Measurements from ENCODE around the gene UBR7.
"Not testable (repeated sequence)": the region's sequence is repeated elsewhere in the genome, so short reads cannot be mapped to it uniquely, and the experiment has no call there.

Gene UBR7

DNA sequence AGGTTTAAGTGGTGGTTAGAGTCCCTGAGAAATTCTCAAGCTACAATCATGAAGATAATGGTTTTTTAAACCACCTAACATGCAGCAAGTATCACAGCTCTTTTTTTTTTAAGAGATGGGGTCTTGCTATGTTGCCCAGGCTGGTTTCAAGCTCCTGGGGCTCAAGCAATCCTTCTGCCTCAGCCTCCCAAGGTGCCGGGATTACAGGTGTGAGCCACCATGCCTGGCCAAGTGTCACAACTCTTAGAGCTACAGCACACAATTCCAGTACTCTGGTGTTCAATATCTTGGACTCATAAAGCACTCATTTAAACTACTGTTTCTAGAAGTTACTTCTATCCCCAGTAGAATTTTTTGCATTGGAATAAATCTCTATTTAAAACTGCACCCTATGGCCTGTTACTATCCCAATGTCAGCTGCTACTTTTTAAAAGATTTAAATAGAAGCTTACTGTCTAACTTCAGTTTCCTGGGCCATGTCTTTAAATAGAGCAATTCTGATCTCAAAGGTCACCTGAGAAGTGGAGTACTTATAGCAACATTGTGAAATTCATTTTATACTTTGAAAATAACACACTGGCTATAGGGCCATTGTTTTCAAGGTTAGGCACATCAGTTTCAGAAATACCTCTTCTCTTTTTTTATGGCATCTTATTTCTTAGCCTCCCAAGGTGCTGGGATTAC, 11.6 kb upstream of the UBR7 start:
- no peak for DNase-seq (ENCODE audit: low spot score)

DNA sequence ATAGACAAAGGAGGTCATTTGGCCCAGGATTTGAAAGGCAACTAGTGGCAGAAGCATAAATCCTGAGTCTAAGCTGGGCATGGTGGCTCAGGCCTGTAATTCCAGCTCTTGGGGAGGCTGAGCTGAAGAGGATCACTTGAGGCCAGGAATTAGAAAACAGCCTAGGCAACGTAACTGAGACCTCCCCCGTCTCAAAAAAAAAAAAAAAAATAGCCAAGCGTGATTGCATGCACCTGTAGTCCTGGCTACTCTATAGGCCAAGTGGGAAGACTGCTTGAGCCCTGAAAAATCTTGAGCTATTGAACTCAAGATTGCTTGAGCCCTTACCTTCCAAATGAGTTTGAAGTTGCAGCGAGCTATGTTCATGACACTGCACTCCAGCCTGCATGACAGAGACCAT, 8.0 kb upstream of the UBR7 start:
- no peak for DNase-seq (ENCODE audit: low spot score)

DNA sequence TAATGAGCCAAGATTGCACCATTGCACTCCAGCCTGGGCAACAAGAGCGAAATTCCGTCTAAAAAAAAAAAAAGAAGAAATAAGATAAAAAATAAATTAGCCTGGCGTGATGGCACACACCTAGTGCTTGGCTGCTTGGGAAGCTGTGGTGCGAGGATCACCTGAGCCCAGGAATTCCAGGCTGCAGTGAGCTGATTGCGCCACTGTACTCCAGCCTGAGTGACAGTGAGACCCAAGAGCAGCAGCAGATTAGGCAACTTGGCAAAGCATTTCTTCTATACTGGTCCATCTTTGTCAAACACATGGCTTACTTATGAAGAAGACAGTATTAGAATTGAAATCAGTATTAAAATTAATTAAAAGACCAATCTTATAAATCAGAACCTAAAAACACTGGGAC, 6.5 kb upstream of the UBR7 start:
- DNase-seq (ENCODE audit: low spot score) = peak; percentile 13

DNA sequence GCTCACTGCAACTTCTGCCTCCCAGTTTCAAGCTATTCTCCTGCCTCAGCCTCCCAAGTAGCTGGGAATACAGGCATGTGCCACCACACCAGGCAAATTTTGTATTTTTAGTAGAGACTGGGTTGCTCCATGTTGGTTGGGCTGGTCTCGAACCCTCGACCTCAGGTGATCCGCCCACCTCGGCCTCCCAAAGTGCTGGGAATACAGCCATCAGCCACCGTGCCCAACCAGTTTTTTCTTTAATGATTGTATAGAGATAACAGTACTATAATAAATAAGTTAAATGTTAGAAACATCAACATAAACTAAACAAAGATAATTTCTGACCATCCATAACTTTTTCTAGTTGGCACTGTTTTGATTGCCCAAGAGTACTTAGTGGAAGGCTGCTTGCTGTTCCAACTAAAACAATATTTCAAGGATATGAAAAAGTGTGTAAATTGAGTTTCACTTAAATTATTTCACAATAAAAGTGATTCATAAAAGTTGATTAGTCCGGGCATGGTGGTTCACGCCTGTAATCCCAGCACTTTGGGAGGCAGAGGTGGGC, 5.8 kb upstream of the UBR7 start:
- no peak for DNase-seq (ENCODE audit: low spot score)

DNA sequence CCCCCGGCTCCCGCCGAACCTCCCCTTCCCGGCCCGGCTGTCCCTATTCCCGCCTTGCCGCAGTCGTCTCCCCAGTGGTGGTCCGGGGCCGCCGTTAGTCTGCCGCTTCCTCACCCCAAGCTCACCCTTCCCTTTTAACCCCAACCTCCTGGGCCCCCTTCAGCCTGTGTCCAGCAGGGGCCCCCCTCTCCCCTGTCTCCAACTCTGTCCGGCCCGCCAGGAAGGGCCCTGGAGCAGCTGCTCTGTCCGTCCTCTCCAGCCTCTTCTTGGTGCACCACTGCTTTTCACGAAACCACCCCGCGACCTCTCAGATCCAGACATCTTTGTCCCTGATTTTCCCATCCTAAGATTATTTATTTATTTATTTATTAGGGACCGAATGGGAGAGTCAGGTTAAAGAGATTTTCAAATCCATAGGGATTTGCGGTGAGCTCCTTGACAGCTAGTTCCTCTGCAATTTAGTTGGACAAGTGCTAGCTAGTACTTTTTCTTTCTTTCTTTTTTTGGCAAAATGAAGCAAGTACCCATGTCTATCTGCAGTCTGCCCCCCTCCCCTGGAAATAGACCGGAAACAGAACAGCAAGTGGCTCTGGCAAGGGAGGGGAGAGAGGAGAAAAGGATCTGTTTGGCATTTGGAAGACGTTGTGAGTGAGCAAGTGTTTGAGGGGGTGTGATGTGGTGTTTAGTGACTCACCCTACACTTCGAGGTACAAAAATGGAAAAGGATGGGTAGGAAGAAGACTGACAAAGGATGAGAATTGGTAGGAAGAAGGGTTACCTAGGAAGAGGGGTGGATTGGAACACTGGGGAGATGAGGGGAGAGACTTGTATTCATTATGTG, 632 bp downstream of the UBR7 start:
- peak; percentile 58 for DNase-seq (ENCODE audit: low spot score)

DNA sequence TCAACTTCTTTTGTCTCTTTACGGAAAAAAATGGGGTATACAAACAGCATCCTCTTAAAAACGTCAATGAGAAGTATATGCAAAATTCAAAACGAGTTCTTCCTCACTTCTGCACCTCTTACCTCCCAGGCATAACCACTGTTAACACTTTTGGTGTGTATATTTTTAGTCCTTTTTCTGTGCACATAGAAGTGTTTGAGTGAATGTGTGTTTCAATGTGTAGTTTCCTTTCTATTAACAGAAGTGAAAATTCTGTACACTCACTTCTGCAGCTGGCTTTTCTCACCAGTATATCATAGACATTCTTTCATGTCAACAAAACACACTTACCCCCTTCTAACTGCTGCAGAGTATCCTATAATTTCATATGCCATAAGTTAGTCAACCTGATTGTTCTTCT, 5.4 kb downstream of the UBR7 start:
- no peak for DNase-seq (ENCODE audit: low spot score)

DNA sequence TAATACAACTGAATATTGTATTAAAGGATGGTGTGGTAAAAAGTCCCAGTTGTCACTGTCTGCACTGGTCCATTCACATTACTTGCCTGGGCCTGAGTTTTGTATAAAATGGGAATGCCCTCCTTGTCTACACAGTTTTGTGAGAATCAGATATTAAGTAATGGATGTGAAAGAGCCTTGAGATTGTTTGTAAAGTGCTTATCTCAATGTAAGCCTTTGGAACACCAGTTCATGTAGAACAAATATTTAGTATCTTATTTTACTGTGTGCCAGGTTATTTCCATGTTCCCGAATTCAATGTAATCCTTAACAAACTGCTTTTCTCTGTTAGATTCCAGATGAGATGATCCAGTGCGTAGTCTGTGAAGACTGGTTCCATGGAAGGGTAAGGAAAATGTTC, 7.5 kb downstream of the UBR7 start:
- DNase-seq (ENCODE audit: low spot score) = no peak

DNA sequence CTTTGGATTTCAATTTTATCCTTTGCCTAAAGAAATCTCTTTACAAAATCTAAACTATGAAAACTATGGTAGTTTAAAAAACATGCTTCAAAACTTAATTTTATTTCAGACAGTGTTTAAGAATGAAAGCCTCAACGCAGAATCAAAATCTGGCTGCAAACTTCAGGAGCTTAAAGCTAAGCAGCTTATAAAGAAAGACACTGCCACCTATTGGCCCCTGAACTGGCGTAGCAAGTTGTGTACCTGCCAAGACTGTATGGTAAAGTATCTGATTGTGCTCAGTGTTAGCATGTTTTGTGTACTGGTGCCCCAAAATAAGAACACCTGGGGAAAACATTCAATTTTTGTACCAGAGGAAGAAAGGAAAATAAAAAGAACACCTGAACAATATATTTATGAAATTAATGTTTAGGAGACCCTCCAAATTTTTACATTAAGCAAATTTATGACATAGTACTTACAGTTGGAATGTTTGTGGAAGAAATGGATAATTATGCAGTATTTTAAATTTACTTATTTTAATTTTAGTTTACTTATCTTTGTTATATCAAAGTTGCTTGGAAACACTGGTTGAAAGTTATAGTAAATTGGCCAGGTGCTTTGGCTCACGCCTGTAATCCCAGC, 12.2 kb downstream of the UBR7 start:
- DNase-seq (ENCODE audit: low spot score) = peak; percentile 58

DNA sequence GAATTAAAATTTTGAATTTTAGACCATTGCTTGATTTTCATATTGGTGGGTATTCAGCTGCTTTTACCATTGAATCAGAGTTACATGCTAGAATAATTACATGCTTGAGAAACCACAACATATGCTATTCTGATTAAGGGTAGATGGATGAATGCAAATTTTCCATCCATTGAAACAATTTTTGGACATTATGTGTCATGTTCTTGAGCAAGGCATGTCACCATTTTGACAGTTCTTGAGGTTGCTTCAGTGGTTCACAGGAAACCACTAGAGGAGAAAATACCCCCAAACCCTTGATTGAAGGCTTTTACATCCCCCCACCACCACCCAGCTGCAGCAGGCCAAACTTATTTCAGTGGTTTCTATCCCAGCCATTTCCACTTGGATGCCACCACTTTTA, 13.5 kb downstream of the UBR7 start:
- no peak for DNase-seq (ENCODE audit: low spot score)

DNA sequence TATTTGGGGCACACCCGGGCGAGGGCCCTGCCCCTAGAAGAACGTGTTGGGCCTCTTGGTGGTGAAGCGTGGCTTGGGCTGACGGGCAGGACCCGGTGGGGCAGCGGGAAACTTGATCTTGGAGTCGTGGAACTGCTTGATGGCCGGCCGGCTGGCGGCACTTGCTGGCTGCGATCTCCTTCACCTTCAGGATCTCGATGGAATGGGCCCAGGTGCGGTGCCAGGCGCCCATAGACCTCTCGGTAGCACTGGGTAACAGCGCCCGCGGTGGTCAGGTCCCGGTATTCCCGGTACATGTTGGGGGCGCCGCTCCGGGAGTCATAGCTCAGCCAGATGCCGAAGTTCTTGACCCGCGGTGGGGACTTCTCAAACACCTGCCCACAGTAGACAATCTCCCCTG, 16.5 kb downstream of the UBR7 start:
- no peak for DNase-seq (ENCODE audit: low spot score)

DNA sequence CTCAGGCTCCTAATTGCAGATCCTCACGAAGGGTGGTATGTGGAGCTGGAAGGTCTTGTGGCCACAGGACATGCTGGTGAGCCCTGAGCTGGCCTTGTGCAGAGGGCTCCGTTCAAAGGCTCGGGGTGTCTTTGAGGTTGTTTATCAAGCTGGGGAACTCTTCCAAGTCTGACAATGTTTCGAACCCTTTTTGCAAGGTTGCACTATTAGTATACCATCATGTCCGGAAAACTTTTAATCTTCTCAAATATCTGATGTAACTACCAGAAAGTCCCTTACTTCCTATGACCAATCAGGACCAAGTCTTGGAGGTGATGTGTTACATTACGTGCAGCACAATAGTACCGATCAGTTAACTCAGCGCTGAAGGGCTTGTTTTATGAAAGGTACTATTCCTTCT, 21.5 kb downstream of the UBR7 start:
- DNase-seq (ENCODE audit: low spot score) = no peak

DNA sequence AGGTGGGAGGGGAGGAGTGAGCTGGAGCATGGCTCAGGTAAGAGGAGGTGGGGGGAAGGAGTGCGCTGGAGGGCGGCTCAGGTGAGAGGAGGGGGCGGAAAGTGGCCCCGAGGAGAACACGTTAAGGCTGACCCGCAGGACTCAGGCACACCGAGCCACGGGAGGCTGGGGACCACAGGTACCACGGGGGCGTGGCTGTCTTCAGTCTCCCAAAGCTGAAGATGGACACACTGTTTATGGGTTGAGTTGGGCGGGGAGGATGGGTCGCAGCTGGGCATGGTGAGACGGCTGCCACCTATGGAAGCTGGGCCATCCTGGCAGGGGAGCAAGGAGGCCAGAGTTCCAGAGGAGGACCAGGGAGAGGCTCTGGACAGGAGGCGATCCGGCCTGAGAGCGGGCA, 23.5 kb downstream of the UBR7 start:
- no peak for DNase-seq (ENCODE audit: low spot score)

DNA sequence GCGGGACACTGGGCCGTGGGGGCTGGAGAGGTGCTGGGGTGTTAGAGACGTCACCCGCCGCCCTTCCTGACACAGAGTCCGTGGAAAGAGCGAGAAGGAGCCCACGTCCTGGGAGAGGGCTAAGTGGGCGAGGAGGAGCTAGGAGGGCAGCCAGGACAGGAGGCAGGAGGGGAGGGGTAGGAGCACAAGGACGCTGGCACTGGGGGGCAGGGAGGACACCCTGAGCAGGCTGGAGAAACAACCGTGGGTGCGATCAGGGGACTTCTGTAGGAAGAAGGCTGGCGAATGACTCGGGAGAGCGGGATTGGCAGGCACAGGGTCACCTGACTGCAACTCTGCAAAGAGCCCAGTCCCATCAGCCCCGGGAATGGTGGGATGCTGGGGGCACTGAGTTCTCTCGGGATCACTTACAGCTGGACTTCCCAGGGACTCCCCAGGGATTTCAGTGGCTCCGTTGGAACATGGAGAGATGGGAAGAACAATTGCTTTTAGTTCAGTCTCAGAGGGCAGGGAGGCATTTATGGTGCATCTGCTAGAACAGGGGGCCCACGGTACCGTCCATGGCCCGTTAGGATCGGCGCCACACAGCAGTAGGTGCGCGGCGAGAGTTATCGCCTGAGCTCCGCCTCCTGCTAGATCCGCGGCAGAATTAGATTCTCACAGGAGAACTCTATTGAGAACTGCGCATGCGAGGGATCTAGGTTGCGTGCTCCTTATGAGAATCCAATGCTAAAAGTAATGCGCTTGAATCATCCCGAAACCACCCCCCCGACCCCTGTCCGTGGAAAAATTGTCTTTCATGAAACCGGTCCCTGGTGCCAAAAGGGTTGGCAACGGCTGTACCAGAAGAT, 24.3 kb downstream of the UBR7 start:
- no peak for DNase-seq (ENCODE audit: low spot score)

DNA sequence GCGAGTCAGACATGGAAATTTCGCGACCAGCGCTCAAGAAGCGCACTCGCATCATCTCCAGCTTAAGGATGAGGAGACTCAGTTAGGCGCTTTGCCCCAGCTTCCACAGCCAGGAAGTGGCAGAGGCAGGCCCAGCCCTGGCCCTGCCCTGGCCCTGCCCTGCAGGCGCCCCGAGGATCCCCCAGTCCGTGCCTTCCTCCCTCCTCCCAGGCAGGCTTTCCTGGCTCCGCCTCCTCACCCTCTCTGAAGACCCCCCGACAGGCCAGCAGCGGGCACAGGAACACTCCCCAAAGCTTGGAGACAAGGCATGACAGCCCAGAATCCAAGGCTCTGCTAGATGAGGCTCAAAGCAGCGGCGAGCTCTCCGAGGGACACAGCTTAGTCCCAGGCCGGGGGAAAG, 25.1 kb downstream of the UBR7 start:
- no peak for DNase-seq (ENCODE audit: low spot score)

DNA sequence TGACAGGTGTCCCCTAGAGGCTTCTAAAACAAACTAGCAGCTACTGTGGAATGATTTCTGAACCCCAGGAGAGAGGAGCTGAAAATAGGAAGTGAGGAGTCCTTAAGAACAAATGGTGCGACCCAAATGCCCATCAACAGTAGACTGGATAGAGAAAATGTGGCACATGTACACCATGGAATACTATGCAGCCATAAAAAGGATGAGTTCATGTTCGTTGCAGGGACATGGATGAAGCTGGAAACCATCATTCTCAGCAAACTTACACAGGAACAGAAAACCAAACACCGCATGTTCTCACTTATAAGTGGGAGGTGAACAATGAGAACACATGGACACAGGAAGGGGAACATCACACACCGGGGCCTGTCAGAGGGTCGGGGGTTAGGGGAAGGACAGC, 26.0 kb downstream of the UBR7 start:
- not testable (repeated sequence) for DNase-seq (ENCODE audit: low spot score)

DNA sequence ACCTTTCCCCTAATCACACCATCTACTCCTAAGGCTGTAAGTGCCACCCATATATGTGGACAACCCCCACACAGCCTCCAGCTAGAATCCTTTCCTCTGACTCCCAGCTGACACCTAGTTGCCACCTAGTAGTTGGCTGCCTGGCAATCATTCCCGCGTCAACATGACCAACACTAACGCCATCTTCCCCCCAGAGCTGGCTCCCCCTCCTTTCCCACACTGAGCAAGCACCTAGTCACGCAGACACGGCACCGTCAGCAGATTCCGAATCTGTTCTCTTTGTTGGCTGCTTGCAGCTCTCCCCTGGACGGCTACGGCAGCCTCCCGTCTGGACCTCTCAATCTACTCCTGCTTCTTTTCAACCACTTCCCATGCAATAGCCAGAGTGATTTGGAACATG, 27.7 kb downstream of the UBR7 start:
- no peak for DNase-seq (ENCODE audit: low spot score)

DNA sequence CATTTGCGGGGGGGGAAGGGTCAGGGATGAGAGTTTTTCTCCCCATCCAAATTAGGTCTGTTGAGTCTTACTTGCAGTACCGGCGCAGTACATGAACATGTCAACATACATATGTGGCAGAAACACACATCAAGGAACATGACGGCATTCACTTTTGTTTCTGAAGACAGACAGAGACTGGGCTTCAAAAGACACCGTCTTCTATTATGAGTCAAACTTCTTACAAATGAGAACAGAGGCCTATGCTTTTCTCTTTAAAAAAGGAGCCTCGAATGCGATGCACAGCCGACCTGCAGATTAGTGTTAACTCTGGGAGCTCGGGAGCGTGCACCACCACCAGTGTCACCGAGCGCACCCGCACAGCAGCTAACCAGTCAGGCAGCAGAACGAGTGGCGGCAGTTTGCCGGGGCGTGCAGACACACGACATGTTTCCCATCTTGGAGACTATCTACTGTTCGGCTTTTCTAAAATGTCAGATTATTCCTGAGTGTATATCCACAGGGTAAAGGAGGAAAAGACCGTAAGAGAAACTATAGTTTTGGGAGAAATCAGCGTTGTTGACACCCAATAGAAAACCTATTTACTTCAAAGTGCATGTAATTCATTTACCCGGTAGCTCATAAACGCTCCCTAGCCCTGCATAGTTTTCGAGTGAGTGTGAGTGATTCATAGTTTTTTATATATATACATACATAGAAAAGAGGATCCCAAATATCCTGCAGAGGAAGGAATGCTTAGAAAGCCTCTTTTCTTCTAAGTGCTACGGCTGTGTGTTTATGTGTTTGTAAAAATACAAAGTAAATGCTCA, 33.0 kb downstream of the UBR7 start:
- DNase-seq (ENCODE audit: low spot score) = no peak

DNA sequence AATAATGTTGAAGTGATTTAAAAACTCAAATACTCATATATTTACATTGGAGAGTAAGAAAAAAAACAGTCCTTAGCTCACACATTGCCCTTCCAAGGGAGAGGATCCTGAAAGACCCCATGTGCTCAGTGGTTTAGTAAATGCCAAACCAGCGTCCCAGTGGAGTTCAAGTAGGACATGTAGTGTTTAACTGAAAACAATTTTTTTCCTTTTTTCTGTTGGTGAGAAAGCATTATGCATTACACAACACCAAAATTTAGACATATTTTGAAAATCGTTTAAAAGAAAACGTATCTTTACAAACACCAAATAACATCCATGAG, 33.6 kb downstream of the UBR7 start:
- DNase-seq (ENCODE audit: low spot score) = no peak

DNA sequence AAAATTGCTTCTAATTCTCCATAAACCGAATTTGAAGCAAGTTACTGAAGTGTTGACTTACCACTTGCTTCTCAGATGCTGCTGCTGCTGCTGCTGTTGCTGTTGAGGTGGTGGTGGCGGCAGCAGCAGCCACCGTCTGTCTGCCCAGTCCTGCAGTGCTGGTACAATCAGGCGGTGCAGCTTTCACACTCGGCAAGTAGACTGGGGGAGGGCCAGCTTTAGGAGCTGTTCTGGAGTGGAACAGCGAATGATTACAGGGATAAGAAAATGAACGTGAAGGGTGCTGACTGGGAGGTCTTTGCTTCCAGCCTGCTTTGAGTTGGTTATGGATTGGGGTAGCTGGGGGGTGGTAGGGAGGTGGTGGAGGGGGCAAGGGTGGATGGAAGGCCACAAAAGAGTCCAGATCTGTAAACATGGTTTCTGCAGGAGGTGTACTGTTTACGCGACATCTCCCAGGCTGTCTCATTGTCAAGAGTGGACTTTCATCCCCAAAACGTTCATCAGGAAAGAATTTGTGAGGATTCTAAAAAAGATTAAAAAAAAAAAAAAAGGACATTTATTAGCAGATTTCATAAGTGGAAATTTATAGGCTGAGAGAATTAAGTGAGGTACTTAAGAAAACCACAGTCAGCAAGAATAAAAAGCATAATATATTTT, 38.8 kb downstream of the UBR7 start:
- no peak for DNase-seq (ENCODE audit: low spot score)

DNA sequence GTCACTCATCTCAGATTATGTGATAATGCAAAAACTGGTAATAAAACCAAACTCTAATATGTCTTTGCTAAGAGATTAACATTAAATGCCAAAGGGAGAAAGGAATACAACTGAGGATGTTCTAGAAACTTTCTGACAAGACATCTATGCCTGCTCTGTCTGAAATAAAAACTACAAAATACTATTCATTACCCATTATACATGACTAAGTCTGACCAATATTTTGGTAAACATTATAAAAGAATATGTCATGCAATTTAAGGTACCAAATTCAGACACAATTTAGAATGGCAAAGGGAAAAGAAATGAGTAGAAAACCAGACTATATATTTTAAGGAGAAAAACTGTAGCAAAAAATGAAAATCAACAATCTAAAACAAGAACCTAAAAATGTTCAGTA, 39.5 kb downstream of the UBR7 start:
- no peak for DNase-seq (ENCODE audit: low spot score)
